ENCODE measurements around the gene DPYSL4.

- TF ChIP-seq EZH2 (IDR thresholded peaks at IDR 0.05; ENCODE audit: insufficient read depth, low read length) (no peak), CTCF (IDR thresholded peaks at IDR 0.05; ENCODE audit: insufficient read depth, low read depth, low read length) (no peak)
These were observed 56.4 kb downstream of the DPYSL4 start for GRCh38 chr10:132243141-132243540.

All from astrocyte (in vitro differentiated cells and primary cell).